Peyer's patch (tissue), 4 donors: ENCODE results near the gene FGD3.

Source experiments
- CTCF ChIP-seq, 6 experiments: fragments of 450-650 bp in 4 of 6; fragments of 200-600 bp in 2 of 6; sonication (generic) in 1 of 6; IDR thresholded peaks; one replicate each; pipeline ENCODE4 v1.5.1; 2017 to 2019; ENCODE audit warnings: antibody characterized with exemption in 6 of 6, mild to moderate bottlenecking in 3 of 6, moderate library complexity in 1 of 6
- POLR2A ChIP-seq, 2 donors: fragments of 450-650 bp; IDR thresholded peaks; one replicate each; pipeline ENCODE4 v1.5.1; 2017; ENCODE audit warnings: antibody characterized with exemption in 2 of 2, mild to moderate bottlenecking in 2 of 2, moderate library complexity in 2 of 2

GRCh38 chr9:93048566-93049448 lies 101.5 kb downstream of the FGD3 start:
- TF ChIP-seq CTCF (IDR thresholded peaks at IDR 0.05): no peak
- no peak for TF ChIP-seq POLR2A (IDR thresholded peaks at IDR 0.05)
